Activated CD4-positive, alpha-beta T cell treated with anti-CD3 and anti-CD28 coated beads, Interleukin-2, amount 10 ng/mL, durations not matched to agents 7 days and 5 days (primary cell): Measurements from ENCODE around the gene APOBEC3G. TPM values are rescaled to one million over a fixed set of nuclear protein-coding genes. Genes with fewer than 3 reads are reported as not detected.
"Not testable (repeated sequence)": the region's sequence is repeated elsewhere in the genome, so short reads cannot be mapped to it uniquely, and the experiment has no call there.

Experiments
- CTCF ChIA-PET: fragments of 350-600 bp; sonication (Branson Sonifier 250); formaldehyde crosslinking; loops from one replicate; lab custom pipeline; 2021; ENCODE audit warnings: antibody characterized with exemption; lab: Charles Lee
- POLR2A ChIA-PET: fragments of 350-600 bp; sonication (Branson Sonifier 250); formaldehyde crosslinking; loops from one replicate; lab custom pipeline; 2021; ENCODE audit warnings: antibody characterized with exemption; lab: Charles Lee
- DNase-seq: peaks from one replicate; pipeline ENCODE4 v3.0.0-alpha.2; 2020
- H3K27ac Mint-ChIP-seq: one replicate; pipeline ENCODE4 v1.8.0; 2021; ENCODE audit warnings: mild to moderate bottlenecking, moderate library complexity, mixed read lengths
- H3K27me3 Mint-ChIP-seq: one replicate; pipeline ENCODE4 v1.8.0; 2021; ENCODE audit warnings: mixed read lengths
- H3K36me3 Mint-ChIP-seq: one replicate; pipeline ENCODE4 v1.8.0; 2021; ENCODE audit warnings: low read depth, mixed read lengths
- H3K4me1 Mint-ChIP-seq: one replicate; pipeline ENCODE4 v1.8.0; 2021; ENCODE audit warnings: mixed read lengths
- H3K4me3 Mint-ChIP-seq: one replicate; pipeline ENCODE4 v1.8.0; 2021; ENCODE audit warnings: mild to moderate bottlenecking, moderate library complexity, mixed read lengths
- H3K9me3 Mint-ChIP-seq: one replicate; pipeline ENCODE4 v1.8.0; 2021; ENCODE audit warnings: mixed read lengths
- total RNA-seq, 2 experiments: library from RNA; stranded (reverse); gene quantifications; one replicate each; pipeline ENCODE4 v1.2.3, GENCODE V29; 2021

The APOBEC3G gene
- total RNA-seq, 2 experiments from 2014 or later: 89.6 to 96.4 TPM

GRCh38 chr22:39043063-39043462 is 34.0 kb upstream of the APOBEC3G start:
- DNase-seq, H3K27ac Mint-ChIP-seq, H3K4me3 Mint-ChIP-seq, H3K27me3 Mint-ChIP-seq, H3K9me3 Mint-ChIP-seq, POLR2A ChIA-PET: not testable (repeated sequence)
- peaks cover 16% of the 10 kb centered on the region for H3K36me3 Mint-ChIP-seq
- CTCF ChIA-PET: interaction anchor here (0.7 kb wide), 1 partner anchor 106 kb away, joined by 3 read pairs; no protein-coding TSS in a partner anchor
- peaks cover 46% of the 10 kb centered on the region for H3K4me1 Mint-ChIP-seq

DNA sequence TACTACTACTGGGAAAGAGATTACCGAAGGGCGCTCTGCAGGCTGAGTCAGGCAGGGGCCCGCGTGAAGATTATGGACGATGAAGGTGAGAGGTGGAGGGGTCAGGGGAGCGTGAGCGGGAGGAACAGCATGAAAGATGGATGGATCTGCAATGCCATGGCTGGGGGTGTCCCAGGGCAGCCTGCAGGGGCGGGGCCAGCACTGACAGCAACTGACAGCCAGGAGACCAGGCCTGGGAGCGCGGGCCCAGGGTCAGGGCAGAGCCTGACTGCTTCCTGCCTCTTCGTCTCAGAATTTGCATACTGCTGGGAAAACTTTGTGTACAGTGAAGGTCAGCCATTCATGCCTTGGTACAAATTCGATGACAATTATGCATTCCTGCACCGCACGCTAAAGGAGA is 31.9 kb upstream of the APOBEC3G start:
- H3K27me3 Mint-ChIP-seq, CTCF ChIA-PET, H3K9me3 Mint-ChIP-seq, DNase-seq, POLR2A ChIA-PET, H3K27ac Mint-ChIP-seq, H3K4me3 Mint-ChIP-seq: not testable (repeated sequence)
- Mint-ChIP-seq H3K36me3 (peaks cover 16% of the 10 kb centered on the region), H3K4me1 (peaks cover 33% of the 10 kb centered on the region)

- H3K4me3 Mint-ChIP-seq, H3K4me1 Mint-ChIP-seq, POLR2A ChIA-PET, DNase-seq, H3K27me3 Mint-ChIP-seq, H3K9me3 Mint-ChIP-seq, H3K27ac Mint-ChIP-seq: not testable (repeated sequence)
- peaks cover 12% of the 10 kb centered on the region for H3K36me3 Mint-ChIP-seq
- CTCF ChIA-PET: interaction anchor here (1.2 to 1.4 kb wide), 2 partner anchors 73 to 79 kb away, joined by 3 to 4 read pairs; no protein-coding TSS in a partner anchor
Measured at GRCh38 chr22:39049486-39049885, 27.6 kb upstream of the APOBEC3G start.

DNA sequence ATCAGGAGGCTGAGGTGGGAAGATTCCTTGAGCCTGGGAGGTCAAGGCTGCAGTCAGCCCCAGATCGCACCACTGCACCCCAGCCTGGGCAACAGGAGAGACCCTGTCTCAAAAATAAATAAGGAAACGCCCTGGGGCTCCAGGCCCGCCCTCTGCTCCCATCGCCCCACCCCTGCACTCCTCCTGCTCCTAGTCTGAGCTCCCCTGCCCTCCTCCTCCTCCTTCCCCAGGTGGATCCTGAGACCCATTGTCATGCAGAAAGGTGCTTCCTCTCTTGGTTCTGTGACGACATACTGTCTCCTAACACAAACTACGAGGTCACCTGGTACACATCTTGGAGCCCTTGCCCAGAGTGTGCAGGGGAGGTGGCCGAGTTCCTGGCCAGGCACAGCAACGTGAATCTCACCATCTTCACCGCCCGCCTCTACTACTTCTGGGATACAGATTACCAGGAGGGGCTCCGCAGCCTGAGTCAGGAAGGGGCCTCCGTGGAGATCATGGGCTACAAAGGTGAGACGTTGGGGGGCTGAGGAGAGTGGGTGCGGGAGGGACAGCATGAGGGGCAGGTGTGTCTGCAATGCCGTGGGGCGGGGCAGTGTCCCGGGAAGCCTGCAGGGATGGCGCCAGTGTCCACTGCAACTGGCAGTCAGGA is 25.1 kb upstream of the APOBEC3G start:
- H3K36me3 Mint-ChIP-seq, CTCF ChIA-PET, POLR2A ChIA-PET, H3K9me3 Mint-ChIP-seq, DNase-seq, H3K27me3 Mint-ChIP-seq, H3K4me1 Mint-ChIP-seq, H3K4me3 Mint-ChIP-seq, H3K27ac Mint-ChIP-seq: not testable (repeated sequence)

DNA sequence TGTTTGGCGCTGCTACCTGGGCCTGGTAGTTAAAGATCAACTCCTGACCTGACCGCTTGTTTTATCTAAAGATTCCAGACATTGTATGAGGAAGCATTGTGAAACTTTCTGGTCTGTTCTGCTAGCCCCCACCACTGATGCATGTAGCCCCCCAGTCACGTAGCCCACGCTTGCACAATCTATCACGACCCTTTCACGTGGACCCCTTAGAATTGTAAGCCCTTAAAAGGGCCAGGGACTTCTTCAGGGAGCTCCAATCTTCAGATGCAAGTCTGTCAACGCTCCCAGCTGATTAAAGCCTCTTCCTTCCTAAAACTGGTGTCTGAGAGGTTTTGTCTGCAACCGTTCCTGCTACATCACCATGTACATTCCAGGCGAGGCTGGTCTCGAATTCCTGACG is 21.4 kb upstream of the APOBEC3G start:
- Mint-ChIP-seq H3K36me3 (peaks cover 3% of the 10 kb centered on the region), H3K27ac (no peak overlapping the region), H3K4me3 (no peak overlapping the region), H3K4me1 (no peaks in the 10 kb centered on the region), H3K27me3 (no peaks in the 10 kb centered on the region), H3K9me3 (no peaks in the 10 kb centered on the region)
- no peak for DNase-seq
- CTCF ChIA-PET: interaction anchor here (0.6 kb wide), 1 partner anchor 20 kb away, joined by 3 read pairs; no protein-coding TSS in a partner anchor
- POLR2A ChIA-PET: no interaction called here

- H3K36me3 Mint-ChIP-seq, H3K4me1 Mint-ChIP-seq, H3K4me3 Mint-ChIP-seq, DNase-seq, H3K9me3 Mint-ChIP-seq, H3K27ac Mint-ChIP-seq, CTCF ChIA-PET, POLR2A ChIA-PET, H3K27me3 Mint-ChIP-seq: not testable (repeated sequence)
Measured at GRCh38 chr22:39061290-39061689, 15.8 kb upstream of the APOBEC3G start.

GRCh38 chr22:39061951-39062350 is 15.1 kb upstream of the APOBEC3G start:
- POLR2A ChIA-PET, CTCF ChIA-PET, H3K9me3 Mint-ChIP-seq, H3K27me3 Mint-ChIP-seq, H3K4me3 Mint-ChIP-seq, H3K27ac Mint-ChIP-seq, H3K36me3 Mint-ChIP-seq, H3K4me1 Mint-ChIP-seq, DNase-seq: not testable (repeated sequence)

DNA sequence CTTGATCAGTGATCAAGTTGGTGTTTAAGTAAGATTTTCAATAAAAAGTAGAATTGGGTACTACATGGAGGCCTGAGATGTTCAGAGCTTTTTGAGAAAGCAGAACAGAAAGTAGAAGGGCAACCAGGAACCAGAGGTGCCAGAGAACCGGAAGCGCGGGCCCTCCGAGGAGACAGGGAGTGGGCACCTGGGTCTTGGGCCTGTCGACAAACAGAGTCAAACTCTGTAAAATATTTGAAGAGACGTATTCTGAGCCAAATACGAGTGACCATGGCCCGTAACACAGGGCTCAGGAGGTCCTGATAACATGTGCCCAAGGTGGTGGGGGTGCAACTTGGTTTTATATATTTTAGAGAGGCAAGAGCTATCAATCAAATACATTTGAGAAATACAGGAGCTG is 13.2 kb upstream of the APOBEC3G start:
- H3K27ac Mint-ChIP-seq, H3K4me1 Mint-ChIP-seq, CTCF ChIA-PET, H3K9me3 Mint-ChIP-seq, POLR2A ChIA-PET, H3K36me3 Mint-ChIP-seq, H3K27me3 Mint-ChIP-seq, H3K4me3 Mint-ChIP-seq, DNase-seq: not testable (repeated sequence)

- H3K27me3 Mint-ChIP-seq, DNase-seq, POLR2A ChIA-PET, CTCF ChIA-PET, H3K9me3 Mint-ChIP-seq, H3K4me1 Mint-ChIP-seq, H3K4me3 Mint-ChIP-seq, H3K36me3 Mint-ChIP-seq, H3K27ac Mint-ChIP-seq: not testable (repeated sequence)
Measured at GRCh38 chr22:39066442-39067276, 10.4 kb upstream of the APOBEC3G start.

- H3K9me3 Mint-ChIP-seq: no peaks in the 10 kb centered on the region
- no peak overlapping the region for H3K27ac Mint-ChIP-seq
- CTCF ChIA-PET: no interaction called here
- no peaks in the 10 kb centered on the region for H3K36me3 Mint-ChIP-seq
- peaks cover 4% of the 10 kb centered on the region for H3K27me3 Mint-ChIP-seq
- no peak for DNase-seq
- POLR2A ChIA-PET: no interaction called here
- H3K4me1 Mint-ChIP-seq: peaks cover 3% of the 10 kb centered on the region
- H3K4me3 Mint-ChIP-seq: no peak overlapping the region
Measured at GRCh38 chr22:39068033-39068785, 8.9 kb upstream of the APOBEC3G start.

GRCh38 chr22:39070186-39070585 is 6.9 kb upstream of the APOBEC3G start:
- Mint-ChIP-seq H3K9me3 (no peaks in the 10 kb centered on the region), H3K4me3 (no peak overlapping the region), H3K27ac (no peak overlapping the region), H3K4me1 (peaks cover 6% of the 10 kb centered on the region), H3K27me3 (peaks cover 4% of the 10 kb centered on the region), H3K36me3 (no peaks in the 10 kb centered on the region)
- no peak for DNase-seq
- ChIA-PET POLR2A (no interaction called here), CTCF (interaction anchor here (0.6 to 1.0 kb wide), 3 partner anchors 8 to 73 kb away, joined by 3 read pairs; no protein-coding TSS in a partner anchor)

- H3K4me3 Mint-ChIP-seq, DNase-seq, POLR2A ChIA-PET, H3K27ac Mint-ChIP-seq, H3K27me3 Mint-ChIP-seq, H3K36me3 Mint-ChIP-seq, H3K9me3 Mint-ChIP-seq, CTCF ChIA-PET: not testable (repeated sequence)
- H3K4me1 Mint-ChIP-seq: peaks cover 15% of the 10 kb centered on the region
Measured at GRCh38 chr22:39072581-39072981, 4.5 kb upstream of the APOBEC3G start.

GRCh38 chr22:39073981-39074380 is 3.1 kb upstream of the APOBEC3G start:
- H3K4me1 Mint-ChIP-seq: peaks cover 28% of the 10 kb centered on the region
- H3K4me3 Mint-ChIP-seq: no peak overlapping the region
- H3K27ac Mint-ChIP-seq: peak overlapping the region; percentile 25
- H3K9me3 Mint-ChIP-seq: no peaks in the 10 kb centered on the region
- no peak for DNase-seq
- CTCF ChIA-PET: no interaction called here
- POLR2A ChIA-PET: no interaction called here
- no peaks in the 10 kb centered on the region for H3K27me3 Mint-ChIP-seq
- peaks cover 13% of the 10 kb centered on the region for H3K36me3 Mint-ChIP-seq
